ENCODE measurements around the gene ZMYM3. TPM values are rescaled to one million over a fixed set of nuclear protein-coding genes. Genes with fewer than 3 reads are reported as not detected.
"Not testable (repeated sequence)": the region's sequence is repeated elsewhere in the genome, so short reads cannot be mapped to it uniquely, and the experiment has no call there.

Gene ZMYM3
- total RNA-seq (11.6 TPM), polyA plus RNA-seq (ENCODE audit: insufficient read depth in 1 of 8, insufficient read length in 8 of 8, low replicate concordance in 1 of 8) (10 to 100 TPM; 17.5 to 25.7 (median 21.3) TPM)
- long read RNA-seq, donor 1, result 0 reads
- long read RNA-seq, donor 2, result 0 reads
- long read RNA-seq, donor 3, partial matches to known transcripts, result 15 of 78 reads
- long read RNA-seq, donor 3, other reads (novel, unspliced or antisense), result 62 of 78 reads
- long read RNA-seq, donor 4, partial matches to known transcripts, result 0 of 2 reads
- long read RNA-seq, donor 4, other reads (novel, unspliced or antisense), result 0 of 2 reads
- long read RNA-seq, donor 5, partial matches to known transcripts, result 7 of 8 reads
- long read RNA-seq, donor 5, other reads (novel, unspliced or antisense), result 0 of 8 reads
- long read RNA-seq, donor 6, result 0 reads
- long read RNA-seq, donor 7, partial matches to known transcripts, result 7 of 7 reads
- long read RNA-seq, donor 7, other reads (novel, unspliced or antisense), result 0 of 7 reads
- long read RNA-seq, donor 8, result 0 reads
- long read RNA-seq, donor 9, partial matches to known transcripts, result 17 of 17 reads
- long read RNA-seq, donor 9, other reads (novel, unspliced or antisense), result 0 of 17 reads
- long read RNA-seq, donor 10, full-length matches to known transcripts, result 2 of 186 reads
- long read RNA-seq, donor 10, partial matches to known transcripts, result 118 of 186 reads
- long read RNA-seq, donor 10, other reads (novel, unspliced or antisense), result 66 of 186 reads
- long read RNA-seq, donor 11, result 0 reads

DNA sequence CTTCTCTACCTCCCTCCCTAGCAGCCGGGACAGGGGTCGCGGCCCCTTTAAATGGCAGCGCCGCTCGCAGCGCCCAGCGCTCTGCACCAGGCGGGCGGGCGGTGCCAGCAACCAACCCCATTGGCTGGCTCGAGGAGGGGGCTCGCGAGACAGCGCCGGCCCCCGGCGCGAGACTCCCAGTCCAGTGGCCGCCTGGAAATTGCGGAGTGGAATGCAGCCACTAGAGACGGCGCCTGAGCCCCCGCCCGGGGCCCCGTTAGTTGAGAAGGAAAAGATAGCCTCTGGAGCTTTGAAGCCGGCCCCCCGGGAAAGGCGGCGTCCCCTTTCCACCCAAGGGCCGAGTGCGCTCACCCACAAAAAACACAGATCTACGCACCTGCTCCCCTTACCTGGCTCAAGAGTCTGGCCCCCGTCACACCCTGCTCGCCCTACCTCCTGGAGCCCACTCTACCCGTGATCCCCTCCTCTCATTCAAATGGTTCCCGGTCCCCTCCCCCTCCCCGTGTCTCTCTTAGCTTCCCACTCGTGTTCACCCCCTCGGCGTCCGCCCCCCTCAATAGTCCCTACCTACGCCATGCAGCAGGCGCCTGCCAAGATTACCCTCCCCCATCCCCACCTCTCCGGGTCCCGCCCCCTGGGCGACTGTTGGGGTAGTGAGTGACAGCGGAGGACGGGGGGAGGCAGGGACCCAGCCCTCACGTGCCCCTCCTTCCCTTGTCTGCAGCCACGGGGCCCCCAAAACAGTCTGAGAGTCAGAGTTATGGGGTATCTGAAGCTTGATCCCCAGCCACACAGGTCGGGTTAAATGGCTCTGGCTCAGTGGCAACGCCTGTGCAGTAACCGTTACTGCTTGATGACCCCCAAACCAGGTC lies at the start of gene ZMYM3:
TSS of gene ZMYM3 (minus strand) at position 49 of the 872 bp plus-strand sequence. CDS start 885 bp downstream, outside the sequence.
- H3K27me3 ChIP-seq (ENCODE audit: control insufficient read depth, insufficient read depth, low read length), result no peaks in the 10 kb centered on the region
- DNase-seq, result peak; percentile 95
- H3K27ac ChIP-seq (ENCODE audit: low read length), result peak within 1 kb of the TSS; percentile 94
- H3K4me1 ChIP-seq (ENCODE audit: control insufficient read depth, insufficient read depth, low read length), result peaks cover 14% of the 10 kb centered on the region
- H3K9me3 ChIP-seq (replicated peaks; ENCODE audit: control insufficient read depth, low read depth, low read length), result no peaks in the 10 kb centered on the region
- H3K4me3 ChIP-seq (ENCODE audit: low read length), result peak within 1 kb of the TSS; percentile 85
- H3K36me3 ChIP-seq (ENCODE audit: control insufficient read depth, insufficient read depth, low read length), result peaks cover 15% of the 10 kb centered on the region
- 41% methylated on average over 31 of the region's 54 CpGs for WGBS (ENCODE audit: insufficient coverage)

DNA sequence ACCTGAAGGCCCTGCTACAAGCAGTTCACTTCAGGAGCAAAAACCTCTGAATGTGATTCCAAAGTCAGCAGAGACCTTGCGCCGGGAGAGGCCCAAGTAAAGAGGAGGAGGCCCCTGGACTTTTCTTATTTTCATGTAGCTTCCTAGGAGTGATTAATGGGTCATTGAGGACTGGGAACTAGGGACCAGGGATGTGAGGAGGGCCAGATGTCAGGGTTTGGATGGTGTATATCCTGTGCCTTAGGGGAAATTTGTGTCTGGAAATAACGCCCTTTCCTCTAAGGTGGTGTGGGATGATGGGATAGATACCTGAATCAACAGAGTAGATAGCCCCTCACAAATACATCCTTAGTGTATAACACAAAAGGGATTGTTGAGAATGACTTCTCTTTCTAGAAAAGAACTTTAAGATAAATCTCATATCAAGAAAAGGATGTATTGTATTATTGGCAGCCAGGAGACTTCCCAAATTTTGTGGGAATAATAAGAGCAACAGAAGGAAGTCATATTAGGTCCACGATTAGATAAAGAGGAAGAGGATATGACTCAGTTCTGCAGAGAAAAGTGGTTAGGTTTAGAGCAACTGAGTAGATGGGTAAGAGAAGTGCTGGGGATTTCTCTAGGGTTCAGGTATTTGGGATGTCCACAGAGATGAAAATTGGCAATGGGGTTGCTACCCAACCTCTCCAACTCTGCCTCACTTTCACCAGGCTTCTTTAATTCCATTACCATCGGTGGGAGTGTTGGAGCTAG lies 48.7 kb upstream of the ZMYM3 start:
- H3K4me3 ChIP-seq (ENCODE audit: low read length), result peak overlapping the region; percentile 40
- peaks cover 38% of the 10 kb centered on the region for H3K36me3 ChIP-seq (ENCODE audit: control insufficient read depth, insufficient read depth, low read length)
- 80% methylated on average over 3 of the region's 5 CpGs for WGBS (ENCODE audit: insufficient coverage)
- peak overlapping the region; percentile 77 for H3K27ac ChIP-seq (ENCODE audit: low read length)
- no peak for DNase-seq
- no peaks in the 10 kb centered on the region for H3K4me1 ChIP-seq (ENCODE audit: control insufficient read depth, insufficient read depth, low read length)
- H3K9me3 ChIP-seq (replicated peaks; ENCODE audit: control insufficient read depth, low read depth, low read length), result no peaks in the 10 kb centered on the region
- H3K27me3 ChIP-seq (ENCODE audit: control insufficient read depth, insufficient read depth, low read length), result no peaks in the 10 kb centered on the region

DNA sequence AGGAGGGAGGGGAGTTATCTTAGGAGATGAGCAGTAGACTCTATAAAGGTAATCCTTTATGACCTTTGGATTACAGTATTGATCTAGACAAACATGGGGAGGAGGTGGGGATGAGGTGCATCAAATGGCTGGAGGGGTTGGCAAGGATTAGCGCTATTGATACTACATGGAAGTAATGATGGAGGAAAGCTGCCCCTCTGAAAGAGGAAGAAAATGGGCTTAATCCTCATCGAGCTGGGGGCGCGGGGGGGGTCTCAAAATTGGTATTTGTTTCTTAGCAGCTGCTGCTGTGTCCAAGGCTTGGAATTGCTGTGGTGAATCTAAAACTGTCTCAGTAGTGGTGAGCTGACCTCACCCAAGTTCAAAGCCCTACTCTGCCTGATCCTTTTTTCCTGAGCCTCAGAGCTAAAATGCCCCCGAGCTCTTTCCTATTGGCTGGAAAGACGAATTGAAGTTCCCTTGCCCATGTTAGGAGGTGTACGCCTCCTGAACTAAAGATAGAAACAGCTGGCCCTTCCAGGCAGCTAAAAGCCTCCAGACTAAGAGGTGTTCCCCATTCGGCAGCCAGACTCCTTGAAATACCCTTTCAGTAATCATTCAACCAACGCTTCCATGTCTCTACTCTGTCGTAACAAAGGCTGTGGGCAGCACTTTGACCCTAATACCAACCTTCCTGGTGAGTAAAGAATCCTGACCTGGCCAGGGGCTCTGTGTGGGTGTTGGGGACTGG lies 47.4 kb upstream of the ZMYM3 start, which contains the start of gene ITGB1BP2:
TSS of gene ITGB1BP2 (plus strand) at position 556 of the 730 bp plus-strand sequence. CDS start at position 613, 57 bp downstream.
- peaks cover 47% of the 10 kb centered on the region for H3K36me3 ChIP-seq (ENCODE audit: control insufficient read depth, insufficient read depth, low read length)
- WGBS (ENCODE audit: insufficient coverage), result 83% methylated on average over 2 of the region's 10 CpGs

DNA sequence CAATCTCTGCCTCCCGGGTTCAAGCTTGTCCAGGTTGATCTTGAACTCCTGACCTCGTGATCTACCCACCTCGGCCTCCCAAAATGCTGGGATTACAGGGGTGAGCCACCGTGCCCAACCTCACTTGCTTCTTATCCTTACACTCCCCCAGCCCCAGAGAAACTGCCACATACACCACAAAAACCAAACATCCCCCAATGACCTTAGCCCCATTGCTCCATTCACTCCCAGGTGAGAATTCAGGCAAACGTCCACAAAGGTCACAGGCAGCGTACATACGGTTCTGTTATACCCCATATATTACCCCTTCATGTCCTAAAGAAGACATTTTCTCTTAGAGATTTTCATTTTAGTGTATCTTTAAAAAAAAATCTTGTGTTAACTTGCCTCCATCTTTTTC lies 46.6 kb upstream of the ZMYM3 start:
- not testable (repeated sequence) for H3K9me3 ChIP-seq (replicated peaks; ENCODE audit: control insufficient read depth, low read depth, low read length); DNase-seq; H3K27me3 ChIP-seq (ENCODE audit: control insufficient read depth, insufficient read depth, low read length); H3K4me3 ChIP-seq (ENCODE audit: low read length); H3K4me1 ChIP-seq (ENCODE audit: control insufficient read depth, insufficient read depth, low read length); H3K27ac ChIP-seq (ENCODE audit: low read length)
- H3K36me3 ChIP-seq (ENCODE audit: control insufficient read depth, insufficient read depth, low read length), result peaks cover 52% of the 10 kb centered on the region
- 83% methylated on average over 4 of the region's 7 CpGs for WGBS (ENCODE audit: insufficient coverage)

More for the DNA sequence above, 47.4 kb upstream of the ZMYM3 start, which contains the start of gene ITGB1BP2:
- H3K4me1 ChIP-seq (ENCODE audit: control insufficient read depth, insufficient read depth, low read length), result no peaks in the 10 kb centered on the region
- H3K27ac ChIP-seq (ENCODE audit: low read length), result peak within 1 kb of the TSS; percentile 77
- no peaks in the 10 kb centered on the region for H3K9me3 ChIP-seq (replicated peaks; ENCODE audit: control insufficient read depth, low read depth, low read length)
- DNase-seq, result peak; percentile 77
- no peaks in the 10 kb centered on the region for H3K27me3 ChIP-seq (ENCODE audit: control insufficient read depth, insufficient read depth, low read length)
- peak within 1 kb of the TSS; percentile 40 for H3K4me3 ChIP-seq (ENCODE audit: low read length)

DNA sequence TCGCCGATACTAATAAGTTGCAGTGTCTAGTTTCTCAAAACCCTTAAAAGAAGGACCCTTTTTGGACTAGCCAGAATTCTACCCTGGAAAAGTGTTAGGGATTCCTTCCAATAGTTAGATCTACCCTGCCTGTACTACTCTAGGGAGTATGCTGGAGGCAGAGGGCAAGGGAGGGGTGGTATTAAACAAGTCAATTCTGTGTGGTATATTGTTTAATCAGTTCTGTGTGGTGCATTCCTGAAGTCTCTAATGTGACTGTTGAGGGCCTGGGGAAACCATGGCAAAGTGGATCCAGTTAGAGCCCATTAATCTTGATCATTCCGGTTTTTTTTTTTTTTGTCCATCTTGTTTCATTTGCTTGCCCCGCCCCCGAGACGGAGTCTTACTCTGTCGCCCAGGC lies 46.1 kb upstream of the ZMYM3 start:
- H3K4me3 ChIP-seq (ENCODE audit: low read length); H3K27ac ChIP-seq (ENCODE audit: low read length); H3K9me3 ChIP-seq (replicated peaks; ENCODE audit: control insufficient read depth, low read depth, low read length); H3K27me3 ChIP-seq (ENCODE audit: control insufficient read depth, insufficient read depth, low read length); DNase-seq; H3K4me1 ChIP-seq (ENCODE audit: control insufficient read depth, insufficient read depth, low read length): not testable (repeated sequence)
- WGBS (ENCODE audit: insufficient coverage), result 82% methylated on average over 4 of the region's 7 CpGs
- peaks cover 52% of the 10 kb centered on the region for H3K36me3 ChIP-seq (ENCODE audit: control insufficient read depth, insufficient read depth, low read length)

DNA sequence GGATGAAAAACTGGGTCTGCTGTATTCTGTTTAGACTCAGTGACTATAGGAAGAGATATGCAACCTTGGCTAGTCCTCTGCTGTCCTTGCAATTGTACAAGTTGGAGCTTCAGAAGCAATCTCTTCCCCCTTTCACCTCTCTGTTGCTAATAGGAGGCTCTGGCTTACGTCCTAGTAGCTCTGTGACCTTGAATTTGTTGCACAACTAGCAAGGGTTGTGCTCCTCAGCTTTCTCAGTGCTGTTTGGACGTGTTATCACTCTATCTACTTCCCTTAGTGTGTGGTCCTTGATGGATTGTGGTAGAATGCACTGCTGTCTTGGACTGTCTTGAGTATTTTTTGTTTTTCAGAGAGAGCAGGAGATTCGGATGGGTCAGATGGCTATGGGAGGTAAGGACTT lies 44.2 kb upstream of the ZMYM3 start:
- H3K4me1 ChIP-seq (ENCODE audit: control insufficient read depth, insufficient read depth, low read length), result no peaks in the 10 kb centered on the region
- no peaks in the 10 kb centered on the region for H3K27me3 ChIP-seq (ENCODE audit: control insufficient read depth, insufficient read depth, low read length)
- no peak overlapping the region for H3K27ac ChIP-seq (ENCODE audit: low read length)
- no peak for DNase-seq
- no CpG with 5 or more reads among the region's 3 CpGs for WGBS (ENCODE audit: insufficient coverage)
- no peaks in the 10 kb centered on the region for H3K9me3 ChIP-seq (replicated peaks; ENCODE audit: control insufficient read depth, low read depth, low read length)
- H3K4me3 ChIP-seq (ENCODE audit: low read length), result no peak overlapping the region
- H3K36me3 ChIP-seq (ENCODE audit: control insufficient read depth, insufficient read depth, low read length), result peaks cover 51% of the 10 kb centered on the region

DNA sequence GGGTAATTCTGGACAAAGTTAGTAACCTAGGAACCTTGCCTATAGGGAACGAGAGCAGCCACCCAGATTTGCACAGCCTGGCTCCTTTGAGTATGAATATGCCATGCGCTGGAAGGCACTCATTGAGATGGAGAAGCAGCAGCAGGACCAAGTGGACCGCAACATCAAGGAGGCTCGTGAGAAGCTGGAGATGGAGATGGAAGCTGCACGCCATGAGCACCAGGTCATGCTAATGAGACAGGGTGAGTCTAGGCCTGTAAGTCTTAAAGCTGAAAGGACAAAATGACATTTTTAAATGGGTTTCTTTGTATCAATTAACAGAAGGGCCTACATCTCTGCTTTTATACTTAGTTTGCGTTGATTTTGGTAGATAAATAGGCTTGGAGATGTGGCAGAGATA lies 42.9 kb upstream of the ZMYM3 start:
- H3K4me3 ChIP-seq (ENCODE audit: low read length), result no peak overlapping the region
- no peaks in the 10 kb centered on the region for H3K4me1 ChIP-seq (ENCODE audit: control insufficient read depth, insufficient read depth, low read length)
- H3K9me3 ChIP-seq (replicated peaks; ENCODE audit: control insufficient read depth, low read depth, low read length), result no peaks in the 10 kb centered on the region
- H3K27ac ChIP-seq (ENCODE audit: low read length), result no peak overlapping the region
- peaks cover 55% of the 10 kb centered on the region for H3K36me3 ChIP-seq (ENCODE audit: control insufficient read depth, insufficient read depth, low read length)
- no peaks in the 10 kb centered on the region for H3K27me3 ChIP-seq (ENCODE audit: control insufficient read depth, insufficient read depth, low read length)
- 91% methylated on average over 5 of the region's 6 CpGs for WGBS (ENCODE audit: insufficient coverage)
- DNase-seq, result no peak

DNA sequence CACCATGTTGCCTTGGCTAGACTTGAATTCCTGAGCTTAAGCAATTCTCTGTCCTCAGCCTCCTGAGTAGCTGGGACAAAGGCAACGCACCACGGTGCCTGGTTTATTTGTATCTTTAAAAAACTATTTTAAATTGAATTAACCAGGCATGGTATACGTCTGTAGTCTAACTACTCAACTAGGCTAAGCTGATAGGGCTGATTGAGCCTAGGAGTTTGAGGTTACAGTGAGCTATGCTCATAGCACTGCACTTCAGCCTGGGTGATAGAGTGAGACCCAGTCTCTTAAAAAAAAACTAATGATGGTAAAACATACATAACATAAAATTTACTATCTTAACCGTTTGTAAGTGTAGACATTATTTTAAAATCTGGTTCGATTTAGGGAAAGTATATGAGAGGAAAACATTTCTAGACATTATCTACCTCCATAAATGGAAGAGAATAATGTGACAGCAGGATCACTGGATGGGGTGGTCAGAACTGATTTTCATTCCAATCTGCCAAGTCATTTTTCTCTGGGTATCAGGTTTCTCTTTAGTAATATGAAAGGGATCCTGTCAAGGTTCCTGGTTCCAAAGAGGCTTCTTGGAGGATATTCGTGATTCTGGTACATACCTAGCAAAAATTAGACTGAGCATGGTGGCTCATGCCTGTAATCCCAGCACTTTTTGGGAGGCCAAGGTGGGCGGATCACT lies 38.9 kb upstream of the ZMYM3 start:
- H3K9me3 ChIP-seq (replicated peaks; ENCODE audit: control insufficient read depth, low read depth, low read length), result no peaks in the 10 kb centered on the region
- H3K27me3 ChIP-seq (ENCODE audit: control insufficient read depth, insufficient read depth, low read length), result no peaks in the 10 kb centered on the region
- H3K4me1 ChIP-seq (ENCODE audit: control insufficient read depth, insufficient read depth, low read length), result no peaks in the 10 kb centered on the region
- no peak for DNase-seq
- H3K27ac ChIP-seq (ENCODE audit: low read length), result no peak overlapping the region
- H3K4me3 ChIP-seq (ENCODE audit: low read length), result no peak overlapping the region
- WGBS (ENCODE audit: insufficient coverage), result 87% methylated on average over 2 of the region's 7 CpGs
- peaks cover 42% of the 10 kb centered on the region for H3K36me3 ChIP-seq (ENCODE audit: control insufficient read depth, insufficient read depth, low read length)

All from muscle of leg (tissue), 16 donors.